GM21528 (cell line): ENCODE results near the gene C1QB.

Experiments
- ATAC-seq: cut with Tn5 transposase; IDR thresholded peaks from one replicate; pipeline ENCODE4 v1.9.1; 2021; ENCODE audit warnings: mild to moderate bottlenecking, moderate library complexity; ENCODE audit not compliant: unreplicated experiment, low FRiP score

The C1QB gene

GRCh38 chr1:22652881-22653316, at the start of gene C1QB:
TSS of gene C1QB (plus strand) at chr1:22653236. CDS start at chr1:22659463, 6,227 bp downstream.
- no peak for ATAC-seq

- no peak for ATAC-seq
Measured at GRCh38 chr1:22606161-22606560, 46.9 kb upstream of the C1QB start.

GRCh38 chr1:22607154-22607553, 45.9 kb upstream of the C1QB start:
- no peak for ATAC-seq

- ATAC-seq = no peak
Measured at GRCh38 chr1:22608361-22608760, 44.7 kb upstream of the C1QB start.

- ATAC-seq = no peak
Measured at GRCh38 chr1:22609291-22609690, 43.7 kb upstream of the C1QB start.

- no peak for ATAC-seq
Measured at GRCh38 chr1:22611530-22611947, 41.5 kb upstream of the C1QB start.

GRCh38 chr1:22612671-22613571, 40.1 kb upstream of the C1QB start:
- ATAC-seq = no peak

- no peak for ATAC-seq
Measured at GRCh38 chr1:22613572-22613918, 39.5 kb upstream of the C1QB start.

GRCh38 chr1:22613951-22614350, 39.1 kb upstream of the C1QB start:
- ATAC-seq = no peak

- no peak for ATAC-seq
Measured at GRCh38 chr1:22615886-22616285, 37.1 kb upstream of the C1QB start.

- ATAC-seq = no peak
Measured at GRCh38 chr1:22616571-22616970, 36.5 kb upstream of the C1QB start.

GRCh38 chr1:22618056-22618455, 35.0 kb upstream of the C1QB start:
- no peak for ATAC-seq

GRCh38 chr1:22619252-22619651, 33.8 kb upstream of the C1QB start:
- no peak for ATAC-seq

- no peak for ATAC-seq
Measured at GRCh38 chr1:22619798-22620197, 33.2 kb upstream of the C1QB start.

- ATAC-seq = no peak
Measured at GRCh38 chr1:22621761-22622160, 31.3 kb upstream of the C1QB start.

- no peak for ATAC-seq
Measured at GRCh38 chr1:22625262-22625925, 27.6 kb upstream of the C1QB start.

GRCh38 chr1:22626237-22627157, 26.5 kb upstream of the C1QB start:
- no peak for ATAC-seq

GRCh38 chr1:22627331-22627730, 25.7 kb upstream of the C1QB start:
- ATAC-seq = no peak

GRCh38 chr1:22628698-22629444, 24.2 kb upstream of the C1QB start:
- ATAC-seq = no peak

- ATAC-seq = no peak
Measured at GRCh38 chr1:22629886-22630285, 23.1 kb upstream of the C1QB start.
